ENCODE data around the gene INPP5B.

The INPP5B gene

DNA sequence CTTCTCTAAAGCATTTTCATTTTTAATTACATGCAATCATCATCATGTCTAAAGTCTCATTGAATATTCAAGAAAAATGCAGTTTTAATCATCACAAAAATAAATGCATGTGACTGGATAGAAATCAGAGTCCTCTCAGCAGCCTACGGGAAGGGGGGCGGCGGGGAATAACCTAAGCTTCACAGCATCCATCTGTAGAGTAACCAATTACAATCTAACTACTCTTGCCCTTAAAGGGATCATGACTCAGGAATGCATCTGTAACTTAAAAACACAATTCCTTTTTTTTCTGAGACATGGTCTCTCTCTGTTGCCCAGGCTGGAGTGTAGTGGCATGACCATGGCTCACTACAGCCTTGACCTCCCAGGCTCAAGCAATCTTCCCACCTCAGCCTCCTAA is 110.1 kb downstream of the INPP5B start:
- CTCF ChIA-PET: interaction anchor here (3.0 to 4.0 kb wide), 2 partner anchors 23 kb away, joined by 13 to 25 read pairs; partner anchors contain the start of gene MTF1

DNA sequence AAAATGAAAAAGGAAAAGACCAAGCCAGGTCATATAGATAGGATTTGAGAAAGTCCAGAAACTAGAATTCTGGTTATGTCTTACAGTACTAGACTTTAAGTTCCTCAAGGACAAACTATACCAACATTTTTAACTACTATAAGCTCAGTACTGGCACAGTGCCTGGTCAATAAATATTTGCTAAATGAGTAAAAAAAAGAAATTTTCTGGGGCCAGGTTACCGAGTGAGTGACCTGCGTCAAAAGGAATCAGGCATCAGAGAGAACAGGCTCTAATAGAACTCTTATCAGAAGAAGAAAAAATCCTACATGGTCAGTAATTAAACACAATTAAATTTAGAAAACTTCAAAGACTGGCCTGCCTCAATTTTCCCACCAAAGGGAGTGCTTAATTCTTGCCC is 115.0 kb downstream of the INPP5B start:
- no peak for DNase-seq (ENCODE audit: low read depth, low spot score)
- ChIA-PET CTCF (interaction anchor here (0.5 to 1.8 kb wide), 7 partner anchors 10 to 1760 kb away, joined by 3 to 6 read pairs (median 3); partner anchors contain the start of gene MTF1), POLR2A (no interaction called here)
- no peak overlapping the region for H3K4me3 ChIP-seq (ENCODE audit: low read depth, low read length)
- TF ChIP-seq, protein P1, sequence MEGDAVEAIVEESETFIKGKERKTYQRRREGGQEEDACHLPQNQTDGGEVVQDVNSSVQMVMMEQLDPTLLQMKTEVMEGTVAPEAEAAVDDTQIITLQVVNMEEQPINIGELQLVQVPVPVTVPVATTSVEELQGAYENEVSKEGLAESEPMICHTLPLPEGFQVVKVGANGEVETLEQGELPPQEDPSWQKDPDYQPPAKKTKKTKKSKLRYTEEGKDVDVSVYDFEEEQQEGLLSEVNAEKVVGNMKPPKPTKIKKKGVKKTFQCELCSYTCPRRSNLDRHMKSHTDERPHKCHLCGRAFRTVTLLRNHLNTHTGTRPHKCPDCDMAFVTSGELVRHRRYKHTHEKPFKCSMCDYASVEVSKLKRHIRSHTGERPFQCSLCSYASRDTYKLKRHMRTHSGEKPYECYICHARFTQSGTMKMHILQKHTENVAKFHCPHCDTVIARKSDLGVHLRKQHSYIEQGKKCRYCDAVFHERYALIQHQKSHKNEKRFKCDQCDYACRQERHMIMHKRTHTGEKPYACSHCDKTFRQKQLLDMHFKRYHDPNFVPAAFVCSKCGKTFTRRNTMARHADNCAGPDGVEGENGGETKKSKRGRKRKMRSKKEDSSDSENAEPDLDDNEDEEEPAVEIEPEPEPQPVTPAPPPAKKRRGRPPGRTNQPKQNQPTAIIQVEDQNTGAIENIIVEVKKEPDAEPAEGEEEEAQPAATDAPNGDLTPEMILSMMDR (IDR thresholded peaks at IDR 0.05; ENCODE audit: insufficient read depth, low read length, missing control alignments): no peak

More for the DNA sequence above, 110.1 kb downstream of the INPP5B start:
- DNase-seq (ENCODE audit: low read depth, low spot score): no peak
- no peak overlapping the region for H3K4me3 ChIP-seq (ENCODE audit: low read depth, low read length)
- POLR2A ChIA-PET: no interaction called here
- TF ChIP-seq, protein P1 (IDR thresholded peaks at IDR 0.05; ENCODE audit: insufficient read depth, low read length, missing control alignments): no peak

DNA sequence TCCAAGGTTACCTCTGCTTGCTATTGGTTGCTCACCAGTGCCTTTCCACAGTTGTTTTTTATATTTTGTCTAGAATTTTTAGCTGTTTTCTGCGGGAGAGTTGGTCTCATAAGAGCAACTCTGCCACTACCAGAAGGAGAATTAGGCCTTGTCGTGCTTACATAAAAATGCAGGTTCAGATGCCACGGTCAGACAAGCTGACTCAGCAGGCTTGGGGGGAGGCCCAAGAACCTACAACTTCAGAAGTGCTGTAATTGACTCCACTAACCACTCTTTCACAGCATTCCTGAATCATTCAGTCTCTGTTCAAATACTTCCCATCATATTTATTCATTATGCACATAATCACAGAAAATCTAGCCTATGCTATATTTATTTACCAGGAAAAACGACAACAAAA is 115.7 kb downstream of the INPP5B start:
- TF ChIP-seq, protein P1 (IDR thresholded peaks at IDR 0.05; ENCODE audit: insufficient read depth, low read length, missing control alignments): no peak
- ChIA-PET POLR2A (no interaction called here), CTCF (interaction anchor here (0.7 to 1.8 kb wide), 4 partner anchors 9 to 134 kb away, joined by 3 to 6 read pairs (median 4); partner anchors contain the start of gene MTF1)
- H3K4me3 ChIP-seq (ENCODE audit: low read depth, low read length): no peak overlapping the region
- no peak for DNase-seq (ENCODE audit: low read depth, low spot score)

DNA sequence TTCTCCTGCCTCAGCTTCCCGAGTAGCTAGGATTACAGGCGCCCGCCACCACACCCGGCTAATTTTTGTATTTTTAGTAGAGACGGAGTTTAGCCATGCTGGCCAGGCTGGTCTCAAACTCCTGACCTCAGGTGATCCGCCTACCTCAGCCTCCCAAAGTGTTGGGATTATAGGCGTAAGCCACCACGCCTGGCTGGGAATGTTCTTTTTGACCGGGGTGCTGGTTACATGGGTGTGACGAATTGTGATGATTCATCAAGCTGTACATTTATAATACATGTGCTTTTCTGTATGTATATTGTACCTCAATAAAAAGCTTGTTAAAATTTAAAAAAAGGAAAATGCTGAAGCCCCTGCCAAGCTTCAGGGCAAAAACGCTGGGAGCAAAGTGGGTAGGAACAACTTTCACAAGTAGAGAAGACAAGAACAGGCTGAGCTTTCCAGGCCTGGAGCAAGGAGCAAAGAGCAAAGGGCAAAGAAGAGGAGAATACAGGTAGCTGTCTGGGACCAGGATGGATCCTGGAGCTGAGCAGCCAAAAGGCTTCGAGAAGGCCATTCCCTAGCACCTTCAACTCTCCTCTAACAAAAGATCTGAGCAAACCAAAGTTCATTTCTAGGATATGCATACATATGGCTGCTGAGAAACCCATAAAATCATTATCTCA is 118.3 kb downstream of the INPP5B start:
- ChIA-PET CTCF (interaction anchor here (0.8 to 2.4 kb wide), 3 partner anchors 16 to 63 kb away, joined by 3 to 10 read pairs (median 9); partner anchors contain the start of gene MTF1), POLR2A (no interaction called here)
- H3K4me3 ChIP-seq (ENCODE audit: low read depth, low read length): no peak overlapping the region
- TF ChIP-seq, protein P1 (IDR thresholded peaks at IDR 0.05; ENCODE audit: insufficient read depth, low read length, missing control alignments): no peak
- no peak for DNase-seq (ENCODE audit: low read depth, low spot score)

DNA sequence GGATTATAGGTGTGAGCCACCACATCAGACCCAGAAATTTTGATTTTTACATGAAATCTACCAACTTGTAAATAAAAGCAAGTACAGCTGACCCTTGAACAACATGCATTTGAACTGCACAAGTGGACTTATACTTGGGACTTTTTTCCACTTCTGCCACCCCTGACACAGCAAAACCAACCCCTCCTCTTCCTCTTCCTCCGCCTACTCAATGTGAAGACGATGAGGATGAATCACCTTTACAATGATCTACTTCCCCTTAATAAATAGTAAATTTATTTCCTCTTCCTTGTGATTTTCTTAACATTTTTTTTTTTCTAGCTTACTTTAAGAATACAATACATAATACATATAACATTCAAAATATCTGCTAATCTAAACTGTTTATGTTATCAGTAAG is 121.3 kb downstream of the INPP5B start:
- ChIA-PET POLR2A (interaction anchor here (1.0 kb wide), 1 partner anchor 17 kb away, joined by 5 read pairs; the partner anchor contains the start of genes C1orf122 and YRDC), CTCF (interaction anchor here (0.6 to 0.9 kb wide), 3 partner anchors 8 to 150 kb away, joined by 3 read pairs; no protein-coding TSS in a partner anchor)

DNA sequence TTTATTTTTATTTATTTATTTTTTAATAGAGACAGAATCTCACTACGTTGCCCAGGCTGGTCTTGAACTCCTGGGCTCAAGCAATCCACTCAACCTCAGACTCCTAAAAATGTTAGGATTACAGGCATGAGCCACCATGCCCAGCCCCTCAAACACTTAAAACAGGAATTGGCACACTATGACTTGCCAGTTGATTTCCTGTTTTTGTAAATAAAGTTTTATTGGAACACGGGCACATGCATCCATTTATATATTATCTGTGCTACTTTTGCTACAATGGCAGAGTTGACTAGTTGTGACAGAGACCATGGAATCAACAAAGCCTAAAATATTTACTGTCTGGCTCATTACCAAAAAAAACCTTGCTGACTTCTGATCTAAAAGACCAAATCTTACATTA is 122.9 kb downstream of the INPP5B start:
- no peak overlapping the region for H3K4me3 ChIP-seq (ENCODE audit: low read depth, low read length)
- TF ChIP-seq, protein P1 (IDR thresholded peaks at IDR 0.05; ENCODE audit: insufficient read depth, low read length, missing control alignments): no peak
- DNase-seq (ENCODE audit: low read depth, low spot score): no peak
- POLR2A ChIA-PET: no interaction called here
- CTCF ChIA-PET: no interaction called here

More for the DNA sequence above, 121.3 kb downstream of the INPP5B start:
- no peak for DNase-seq (ENCODE audit: low read depth, low spot score)
- no peak overlapping the region for H3K4me3 ChIP-seq (ENCODE audit: low read depth, low read length)
- TF ChIP-seq, protein P1 (IDR thresholded peaks at IDR 0.05; ENCODE audit: insufficient read depth, low read length, missing control alignments): no peak

Measured in AG04449 (cell line).